CD4-positive, alpha-beta T cell (primary cell): ENCODE results near the gene COL23A1. TPM values are rescaled to one million over a fixed set of nuclear protein-coding genes. Genes with fewer than 3 reads are reported as not detected.

Source experiments
- ATAC-seq: fragments of 200-7000 bp; cut with Tn5 transposase; one replicate; pipeline ENCODE4 v1.10.0; 2022; ENCODE audit warnings: mild to moderate bottlenecking; ENCODE audit not compliant: poor library complexity
- CTCF ChIA-PET: fragments of 350-600 bp; sonication (Branson Sonifier 250); formaldehyde crosslinking; loops from one replicate; lab custom pipeline; 2021; ENCODE audit warnings: antibody characterized with exemption, inconsistent platforms; lab: Charles Lee
- POLR2A ChIA-PET: fragments of 350-600 bp; sonication (Branson Sonifier 250); formaldehyde crosslinking; loops from one replicate; lab custom pipeline; 2021; ENCODE audit warnings: antibody characterized with exemption, inconsistent platforms; lab: Charles Lee
- DNase-seq, 14 experiments: peaks; one replicate each; pipeline ENCODE4 v3.0.0-alpha.2; 2013 to 2020; ENCODE audit warnings: mixed read lengths in 2 of 14
- H3K27ac ChIP-seq, 2 donors: one replicate each; pipeline versions ENCODE4 v1.5.1 to v1.7.0; 2013; ENCODE audit warnings: low read length in 2 of 2, low read depth in 1 of 2, mild to moderate bottlenecking in 1 of 2
- H3K27me3 ChIP-seq, 2 experiments: 1 replicate in 1 of 2; 2 replicates in 1 of 2; pipeline versions ENCODE4 v1.6.1 to v1.7.0; 2013; ENCODE audit warnings: low read length in 2 of 2, control low read depth in 1 of 2, mild to moderate bottlenecking in 1 of 2, moderate library complexity in 1 of 2; ENCODE audit not compliant: insufficient read depth in 2 of 2, control insufficient read depth in 1 of 2
- H3K36me3 ChIP-seq: one replicate; pipeline ENCODE4 v1.6.1; 2013; ENCODE audit warnings: low read length, control low read depth; ENCODE audit not compliant: insufficient read depth
- H3K4me1 ChIP-seq: one replicate; pipeline ENCODE4 v1.6.1; 2013; ENCODE audit warnings: low read length, control low read depth; ENCODE audit not compliant: insufficient read depth
- H3K4me3 ChIP-seq: one replicate; pipeline ENCODE4 v1.5.1; 2013; ENCODE audit warnings: mild to moderate bottlenecking, low read length, moderate library complexity
- H3K9me3 ChIP-seq, 2 experiments: 1 replicate in 1 of 2; 2 replicates in 1 of 2; pipeline versions ENCODE4 v1.6.1 to v1.7.0; 2013; ENCODE audit warnings: low read length in 2 of 2, mild to moderate bottlenecking in 2 of 2, control low read depth in 1 of 2, moderate library complexity in 1 of 2; ENCODE audit not compliant: control insufficient read depth in 1 of 2, insufficient read depth in 1 of 2
- H3K27ac Mint-ChIP-seq: one replicate; pipeline ENCODE4 v1.8.0; 2020; ENCODE audit warnings: mixed read lengths
- H3K27me3 Mint-ChIP-seq: one replicate; pipeline ENCODE4 v1.8.0; 2021; ENCODE audit warnings: mixed read lengths
- H3K36me3 Mint-ChIP-seq: one replicate; pipeline ENCODE4 v1.8.0; 2021; ENCODE audit warnings: low read depth, mixed read lengths
- H3K4me1 Mint-ChIP-seq: one replicate; pipeline ENCODE4 v1.8.0; 2021; ENCODE audit warnings: low read depth, mixed read lengths
- H3K4me3 Mint-ChIP-seq: one replicate; pipeline ENCODE4 v1.8.0; 2020; ENCODE audit warnings: mild to moderate bottlenecking, mixed read lengths
- H3K9me3 Mint-ChIP-seq: one replicate; pipeline ENCODE4 v1.8.0; 2020; ENCODE audit warnings: mixed read lengths
- CTCF ChIP-seq: fragments of 200-600 bp; IDR thresholded peaks from one replicate; pipeline ENCODE4 v1.8.0; 2022; ENCODE audit warnings: antibody characterized with exemption, mild to moderate bottlenecking
- intact Hi-C, 2 experiments: fragments of 100-400 bp; cut with DNase I in 1 of 2; cut with micrococcal nuclease in 1 of 2; formaldehyde crosslinking; loops; one replicate each; pipeline versions ENCODE4 v1.15.1 to v1.9.0; 2023 to 2025; cut with DNase I, micrococcal nuclease
- total RNA-seq, 174 experiments: library from RNA in 2 of 174; stranded (reverse) in 2 of 174; gene quantifications; one replicate each; pipeline ENCODE4 v1.2.3 and lab custom pipeline; 2021 to 2026

COL23A1 gene
- total RNA-seq, 2 experiments from 2014 or later, result not detected

DNA sequence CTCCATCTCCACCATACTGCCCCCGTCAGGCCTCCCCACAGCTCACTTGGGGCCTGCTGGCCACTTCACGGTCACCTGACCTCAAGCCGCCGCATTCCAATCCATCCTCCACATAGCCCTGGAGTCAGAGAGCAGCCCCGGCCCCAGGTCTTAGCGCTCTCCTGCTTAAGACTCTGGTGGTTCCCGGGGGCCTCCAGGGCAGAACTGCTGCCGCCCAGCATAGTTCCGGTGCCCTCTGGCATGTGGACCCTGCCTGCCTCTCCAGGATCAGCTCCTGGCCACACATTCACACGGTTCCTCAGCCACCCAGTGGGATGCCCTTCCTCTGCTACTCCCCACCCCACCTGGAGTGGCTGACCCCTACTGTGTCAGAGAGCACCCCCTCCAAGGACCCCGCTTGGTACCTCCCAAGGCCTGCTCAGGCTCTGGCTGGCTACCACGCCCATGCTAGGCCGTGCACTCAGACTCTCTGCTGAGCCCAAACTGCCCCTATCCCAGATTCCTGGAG, 366.3 kb downstream of the COL23A1 start:
- ATAC-seq (no peak), DNase-seq (no peak)
- Histone ChIP-seq H3K27me3 (no peaks in the 10 kb centered on the region), H3K4me3 (no peak overlapping the region), H3K27ac (no peak overlapping the region), H3K9me3 (no peaks in the 10 kb centered on the region), H3K36me3 (peaks cover 71% of the 10 kb centered on the region), H3K4me1 (peaks cover 26% of the 10 kb centered on the region)
- CTCF ChIA-PET, result no interaction called here
- intact Hi-C loops, result no loop called here
- Mint-ChIP-seq H3K36me3 (peaks cover 76% of the 10 kb centered on the region), H3K27ac (no peak overlapping the region), H3K9me3 (no peaks in the 10 kb centered on the region), H3K27me3 (no peaks in the 10 kb centered on the region), H3K4me1 (peaks cover 53% of the 10 kb centered on the region), H3K4me3 (no peak overlapping the region)
- no peak for TF ChIP-seq CTCF
- POLR2A ChIA-PET, result no interaction called here

- Mint-ChIP-seq H3K27ac (peak overlapping the region; percentile 54), H3K27me3 (no peaks in the 10 kb centered on the region), H3K4me1 (peaks cover 49% of the 10 kb centered on the region), H3K36me3 (peaks cover 76% of the 10 kb centered on the region), H3K9me3 (no peaks in the 10 kb centered on the region), H3K4me3 (no peak overlapping the region)
- Histone ChIP-seq H3K9me3 (no peaks in the 10 kb centered on the region), H3K27me3 (no peaks in the 10 kb centered on the region), H3K36me3 (peaks cover 71% of the 10 kb centered on the region), H3K4me1 (peaks cover 20% of the 10 kb centered on the region), H3K27ac (no peak overlapping the region), H3K4me3 (no peak overlapping the region)
- ChIA-PET POLR2A (no interaction called here), CTCF (no interaction called here)
- no peak for ATAC-seq
- TF ChIP-seq CTCF, result no peak
- no peak for DNase-seq
- intact Hi-C loops, result no loop called here
Measured at GRCh38 chr5:178223196-178223773, 366.9 kb downstream of the COL23A1 start.

DNA sequence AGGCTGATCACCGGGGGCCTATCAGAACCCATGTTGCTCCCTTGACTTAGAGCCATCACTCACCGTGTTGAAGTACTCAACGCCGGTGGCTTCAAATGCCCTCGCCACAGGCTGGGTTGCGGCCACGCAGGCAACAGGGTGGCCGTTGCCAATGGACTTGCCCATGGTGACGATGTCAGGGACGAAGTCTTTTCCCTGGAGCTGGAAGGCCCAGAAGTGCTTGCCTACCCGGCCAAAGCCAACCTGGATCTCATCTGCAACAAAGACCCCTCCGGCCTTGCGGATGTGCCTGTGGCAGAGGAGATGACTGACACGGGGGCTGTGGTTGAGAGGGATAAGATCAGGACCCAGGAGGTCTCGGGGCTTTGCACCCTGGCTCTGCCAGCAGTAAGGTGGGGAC, 367.9 kb downstream of the COL23A1 start:
- peaks cover 64% of the 10 kb centered on the region for H3K36me3 ChIP-seq
- POLR2A ChIA-PET, result no interaction called here
- TF ChIP-seq CTCF, result no peak
- no peak overlapping the region for H3K4me3 ChIP-seq
- Mint-ChIP-seq H3K4me3 (no peak overlapping the region), H3K36me3 (peaks cover 67% of the 10 kb centered on the region), H3K9me3 (no peaks in the 10 kb centered on the region), H3K27me3 (no peaks in the 10 kb centered on the region), H3K27ac (peak overlapping the region; percentile 52), H3K4me1 (peaks cover 39% of the 10 kb centered on the region)
- H3K9me3 ChIP-seq, result no peaks in the 10 kb centered on the region
- peaks cover 10% of the 10 kb centered on the region for H3K4me1 ChIP-seq
- H3K27ac ChIP-seq, result no peak overlapping the region
- DNase-seq (no peak), ATAC-seq (no peak)
- CTCF ChIA-PET, result no interaction called here
- intact Hi-C loops, result no loop called here
- H3K27me3 ChIP-seq, result no peaks in the 10 kb centered on the region
